H1 (cell line): ENCODE measurements around the gene CLVS2. TPM values are rescaled to one million over a fixed set of nuclear protein-coding genes. Genes with fewer than 3 reads are reported as not detected.

ENCODE experiments used
- EZH2 ChIP-seq: fragments of 200-600 bp; sonication (generic); IDR thresholded peaks from 2 replicates; pipeline ENCODE4 v1.7.1; 2012; ENCODE audit warnings: low read depth, mild to moderate bottlenecking, moderate library complexity, low read length, inconsistent platforms; ENCODE audit not compliant: severe bottlenecking
- polyA plus RNA-seq, 7 experiments: library from polyadenylated mRNA; depleted of rRNA in 3 of 7; stranded (reverse) in 5 of 7; unstranded in 2 of 7; fragments of >200 nt in 5 of 7; fragments of 200-250 nt in 2 of 7; gene quantifications; 1 replicate in 5 of 7; 2 replicates in 1 of 7; 4 replicates in 1 of 7; pipeline versions ENCODE4 v1.2.1 to v1.2.3, GENCODE V29; 2011 to 2013; ENCODE audit warnings: missing spikeins in 2 of 7, mixed read lengths in 2 of 7
- total RNA-seq: library from RNA; stranded (reverse); fragmentation: NEBNext Ultra II Directional; extraction: Animal tissue kit (Norgen Biotek cat#: 25700); gene quantifications from 2 replicates; pipeline ENCODE4 v1.2.1, GENCODE V29; 2021

CLVS2 gene
- total and polyA plus RNA-seq, 2 of the 8 experiments (the other 6 are each of a cell fraction or from before 2014, with no cell fraction given), result 0.30 to 0.73 TPM

DNA sequence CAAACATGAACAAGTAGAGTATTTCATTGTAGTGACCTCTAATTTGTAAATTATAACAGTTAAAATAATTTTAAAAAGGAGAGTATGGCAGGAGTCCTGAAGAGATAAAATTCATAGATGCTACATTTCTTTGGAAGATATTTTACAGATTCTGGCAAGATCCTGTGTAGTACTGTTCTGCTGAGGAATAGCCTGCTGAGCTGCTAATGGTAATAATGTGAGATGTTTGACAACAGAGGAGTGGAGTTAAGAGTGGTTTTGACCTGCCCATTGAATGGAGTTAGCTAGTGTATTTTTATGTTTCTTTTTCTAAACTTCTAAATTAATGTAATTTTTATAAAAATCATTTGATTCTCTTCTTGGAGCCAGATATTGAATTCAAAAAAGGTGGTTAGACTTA is 11.8 kb downstream of the CLVS2 start (continued):
- no peak for TF ChIP-seq EZH2
